Activated T-cell treated with anti-CD3 and anti-CD28 coated beads, Interleukin-2, amount 50 U/mL, for 48 hours (primary cell): ENCODE data around the gene CSRP1.
"Not testable (repeated sequence)": the region's sequence is repeated elsewhere in the genome, so short reads cannot be mapped to it uniquely, and the experiment has no call there.

Experiments
- DNase-seq, 2 experiments: peaks; one replicate each; pipeline ENCODE4 v3.0.0-alpha.2; 2020

CSRP1 gene

GRCh38 chr1:201475915-201476669, 30.8 kb downstream of the CSRP1 start:
- no peak for DNase-seq

- DNase-seq: no peak
Measured at GRCh38 chr1:201475130-201475529, 31.8 kb downstream of the CSRP1 start.

GRCh38 chr1:201473296-201473695, 33.6 kb downstream of the CSRP1 start:
- no peak for DNase-seq

- DNase-seq: not testable (repeated sequence)
Measured at GRCh38 chr1:201472321-201472720, 34.6 kb downstream of the CSRP1 start.

GRCh38 chr1:201471772-201472171, 35.2 kb downstream of the CSRP1 start:
- no peak for DNase-seq

- DNase-seq: no peak
Measured at GRCh38 chr1:201470581-201470980, 36.3 kb downstream of the CSRP1 start.

- DNase-seq: no peak
Measured at GRCh38 chr1:201469645-201470074, 37.3 kb downstream of the CSRP1 start.

- peak; percentile 49 to 62 for DNase-seq
Measured at GRCh38 chr1:201468844-201469644, 37.9 kb downstream of the CSRP1 start, which contains the start of gene PHLDA3. Gene PHLDA3, minus strand, starts transcription at chr1:201469188. Its CDS starts 402 bp downstream, at chr1:201468786.

- DNase-seq: peak in 1 of 2 experiments; percentile 34
Measured at GRCh38 chr1:201468501-201468843, 38.5 kb downstream of the CSRP1 start.

- DNase-seq: no peak
Measured at GRCh38 chr1:201466492-201466891, 40.4 kb downstream of the CSRP1 start.

- DNase-seq: no peak
Measured at GRCh38 chr1:201465698-201466290, 41.1 kb downstream of the CSRP1 start.

- DNase-seq: no peak
Measured at GRCh38 chr1:201463071-201463552, 43.8 kb downstream of the CSRP1 start.

- no peak for DNase-seq
Measured at GRCh38 chr1:201461645-201462441, 45.1 kb downstream of the CSRP1 start.

GRCh38 chr1:201460814-201461644, 45.9 kb downstream of the CSRP1 start:
- no peak for DNase-seq

- no peak for DNase-seq
Measured at GRCh38 chr1:201459775-201460174, 47.1 kb downstream of the CSRP1 start.

- no peak for DNase-seq
Measured at GRCh38 chr1:201459052-201459451, 47.9 kb downstream of the CSRP1 start.

GRCh38 chr1:201457508-201457960, 49.4 kb downstream of the CSRP1 start:
- no peak for DNase-seq

- no peak for DNase-seq
Measured at GRCh38 chr1:201456499-201457309, 50.2 kb downstream of the CSRP1 start.

GRCh38 chr1:201455098-201455497, 51.8 kb downstream of the CSRP1 start:
- DNase-seq: no peak

GRCh38 chr1:201454608-201455007, 52.3 kb downstream of the CSRP1 start:
- no peak for DNase-seq

- no peak for DNase-seq
Measured at GRCh38 chr1:201452866-201453265, 54.1 kb downstream of the CSRP1 start.
